A673 (cell line): ENCODE results near the gene SCGB1A1. TPM values are rescaled to one million over a fixed set of nuclear protein-coding genes. Genes with fewer than 3 reads are reported as not detected.
"Not testable (repeated sequence)": the region's sequence is repeated elsewhere in the genome, so short reads cannot be mapped to it uniquely, and the experiment has no call there.

Experiments
- BruUV-seq: library from RNA; stranded (reverse); fragments of 400-500 nt; replicated peaks from 2 replicates; lab custom pipeline; 2021; lab: Mats Ljungman, UMichigan
- CTCF ChIA-PET: fragments of 300-600 bp; sonication (Branson Sonifier 250); formaldehyde crosslinking; loops from one replicate; lab custom pipeline; 2022; ENCODE audit warnings: antibody characterized with exemption; lab: Charles Lee
- POLR2A ChIA-PET: fragments of 300-600 bp; sonication (Branson Sonifier 250); formaldehyde crosslinking; loops from one replicate; lab custom pipeline; 2022; ENCODE audit warnings: antibody characterized with exemption; ENCODE audit not compliant: low non-redundant PET; lab: Charles Lee
- DNase-seq: peaks from one replicate; pipeline ENCODE4 v3.0.0-alpha.2; 2015; ENCODE audit warnings: low spot score
- H3K27ac ChIP-seq: fragments of 200-600 bp; sonication (generic); 2 replicates; pipeline ENCODE4 v1.5.1; 2016; ENCODE audit warnings: mixed run types, low read depth, mild to moderate bottlenecking, mixed read lengths, antibody characterized with exemption, low read length; ENCODE audit not compliant: poor library complexity, severe bottlenecking
- H3K27me3 ChIP-seq: fragments of 200-600 bp; sonication (generic); replicated peaks from 2 replicates; pipeline ENCODE4 v1.6.1; 2017; ENCODE audit warnings: mixed run types, low read depth, mild to moderate bottlenecking, mixed read lengths, antibody characterized with exemption, low read length; ENCODE audit not compliant: insufficient read depth, poor library complexity
- H3K36me3 ChIP-seq: fragments of 200-600 bp; sonication (generic); 2 replicates; pipeline ENCODE4 v1.6.1; 2016; ENCODE audit warnings: mixed run types, mild to moderate bottlenecking, mixed read lengths, antibody characterized with exemption, low read length; ENCODE audit not compliant: insufficient read depth, poor library complexity, severe bottlenecking
- H3K4me1 ChIP-seq: fragments of 200-600 bp; sonication (generic); 2 replicates; pipeline ENCODE4 v1.6.1; 2017; ENCODE audit warnings: mixed run types, mild to moderate bottlenecking, mixed read lengths, antibody characterized with exemption, low read length; ENCODE audit not compliant: insufficient read depth, poor library complexity, severe bottlenecking
- H3K4me3 ChIP-seq: fragments of 200-600 bp; sonication (generic); 2 replicates; pipeline ENCODE4 v1.5.1; 2016; ENCODE audit warnings: low read depth, mixed run types, mild to moderate bottlenecking, mixed read lengths, low read length; ENCODE audit not compliant: poor library complexity, severe bottlenecking
- H3K9me3 ChIP-seq: fragments of 200-600 bp; sonication (generic); 2 replicates; pipeline ENCODE4 v1.6.1; 2016; ENCODE audit warnings: mixed run types, low read depth, mild to moderate bottlenecking, mixed read lengths, antibody characterized with exemption, low read length; ENCODE audit not compliant: poor library complexity, severe bottlenecking
- CTCF ChIP-seq: fragments of 300-800, 200-600 bp; sonication (generic); conservative IDR thresholded peaks from 2 replicates; pipeline ENCODE4 v1.5.1; 2017; ENCODE audit warnings: low read depth, mild to moderate bottlenecking, antibody characterized with exemption, low read length, moderate library complexity, mixed read lengths
- EZH2 ChIP-seq: fragments of 200-600 bp; sonication (generic); IDR thresholded peaks from 2 replicates; pipeline ENCODE4 v1.6.1; 2017; ENCODE audit warnings: borderline replicate concordance, low read depth, mild to moderate bottlenecking, mixed read lengths, antibody characterized with exemption, low read length; ENCODE audit not compliant: poor library complexity, severe bottlenecking
- intact Hi-C: fragments of 100-400 bp; cut with micrococcal nuclease; formaldehyde crosslinking; loops from one replicate; pipeline ENCODE4 v1.10.0; 2022; ENCODE audit not compliant: unreplicated experiment
- total RNA-seq: library from RNA; stranded (reverse); gene quantifications from 2 replicates; pipeline ENCODE4 v1.2.3, GENCODE V29; 2021

Gene SCGB1A1
- total RNA-seq, 1 experiment from 2014 or later: not detected

GRCh38 chr11:62373464-62374119 is 45.2 kb upstream of the SCGB1A1 start:
- Histone ChIP-seq H3K27ac (no peak overlapping the region), H3K27me3 (no peaks in the 10 kb centered on the region), H3K4me1 (no peaks in the 10 kb centered on the region), H3K36me3 (no peaks in the 10 kb centered on the region), H3K9me3 (no peaks in the 10 kb centered on the region), H3K4me3 (no peak overlapping the region)
- BruUV-seq: no TSS peak
- no peak for DNase-seq
- TF ChIP-seq EZH2 (no peak), CTCF (no peak)
- POLR2A ChIA-PET: no interaction called here
- CTCF ChIA-PET: interaction anchor here (0.6 kb wide), 2 partner anchors 130 to 495 kb away, joined by 3 to 14 read pairs; no protein-coding TSS in a partner anchor
- intact Hi-C loops: no loop called here

- no peaks in the 10 kb centered on the region for H3K4me1 ChIP-seq
- ChIA-PET CTCF (no interaction called here), POLR2A (interaction anchor here (0.6 kb wide), 1 partner anchor 322 kb away, joined by 8 read pairs; no protein-coding TSS in a partner anchor)
- H3K27me3 ChIP-seq: no peaks in the 10 kb centered on the region
- no TSS peak for BruUV-seq
- intact Hi-C loops: loop anchor here (5.0 kb wide), 1 partner anchor 158 kb away; no protein-coding TSS in a partner anchor
- H3K36me3 ChIP-seq: no peaks in the 10 kb centered on the region
- no peak for DNase-seq
- H3K9me3 ChIP-seq: no peaks in the 10 kb centered on the region
- TF ChIP-seq EZH2 (no peak), CTCF (no peak)
- no peak overlapping the region for H3K4me3 ChIP-seq
- H3K27ac ChIP-seq: no peak overlapping the region
Measured at GRCh38 chr11:62374801-62375200, 44.0 kb upstream of the SCGB1A1 start.

GRCh38 chr11:62378459-62379063 is 40.3 kb upstream of the SCGB1A1 start:
- BruUV-seq, H3K4me3 ChIP-seq, POLR2A ChIA-PET, H3K36me3 ChIP-seq, H3K27me3 ChIP-seq, H3K27ac ChIP-seq, H3K4me1 ChIP-seq, H3K9me3 ChIP-seq: not testable (repeated sequence)
- CTCF ChIA-PET: interaction anchor here (0.7 kb wide), 1 partner anchor 479 kb away, joined by 3 read pairs; no protein-coding TSS in a partner anchor
- intact Hi-C loops: loop anchor here (1.0 to 5.0 kb wide), 3 partner anchors 38 to 208 kb away; no protein-coding TSS in a partner anchor
- DNase-seq: peak; percentile 69
- peak; percentile 51 for TF ChIP-seq CTCF

GRCh38 chr11:62379586-62379985 is 39.2 kb upstream of the SCGB1A1 start:
- POLR2A ChIA-PET, H3K36me3 ChIP-seq, H3K27ac ChIP-seq, H3K27me3 ChIP-seq, H3K9me3 ChIP-seq, DNase-seq, H3K4me1 ChIP-seq, H3K4me3 ChIP-seq, BruUV-seq: not testable (repeated sequence)
- intact Hi-C loops: loop anchor here (2.0 to 5.0 kb wide), 2 partner anchors 162 to 209 kb away; no protein-coding TSS in a partner anchor
- CTCF ChIA-PET: interaction anchor here (0.5 to 0.8 kb wide), 3 partner anchors 39 to 478 kb away, joined by 3 to 12 read pairs (median 5); no protein-coding TSS in a partner anchor
